Gastroesophageal sphincter (tissue), 4 donors: Measurements from ENCODE around the gene GPR162. TPM values are rescaled to one million over a fixed set of nuclear protein-coding genes. Genes with fewer than 3 reads are reported as not detected.

Source experiments
- ATAC-seq: fragments of 150-250 bp; one replicate; pipeline ENCODE4 v1.9.1; 2016; ENCODE audit warnings: mild to moderate bottlenecking, moderate library complexity
- H3K27ac ChIP-seq, 4 donors: fragments of 200-600 bp; sonication (generic) in 3 of 4; 1 replicate in 3 of 4; 2 replicates in 1 of 4; pipeline ENCODE4 v1.5.1; 2016 to 2019
- H3K27me3 ChIP-seq: fragments of 200-600 bp; sonication (generic); one replicate; pipeline ENCODE4 v1.5.1; 2019
- H3K36me3 ChIP-seq, 2 donors: fragments of 200-600 bp; sonication (generic); one replicate each; pipeline ENCODE4 v1.5.1; 2019; ENCODE audit warnings: control low read depth in 1 of 2
- H3K4me1 ChIP-seq, 3 donors: fragments of 200-600 bp; sonication (generic); 1 replicate in 2 of 3; 2 replicates in 1 of 3; pipeline ENCODE4 v1.5.1; 2016 to 2019; ENCODE audit warnings: control low read depth in 2 of 3
- H3K4me3 ChIP-seq, 2 donors: fragments of 200-600 bp; sonication (generic); one replicate each; pipeline ENCODE4 v1.5.1; 2019; ENCODE audit warnings: mild to moderate bottlenecking in 1 of 2, moderate library complexity in 1 of 2
- H3K9me3 ChIP-seq, 3 donors: fragments of 200-600 bp; sonication (generic); one replicate each; pipeline ENCODE4 v1.5.1; 2017 to 2019; ENCODE audit warnings: control low read depth in 2 of 3
- CTCF ChIP-seq, 4 experiments: fragments of 200-600 bp in 2 of 4; fragments of 450-650 bp in 2 of 4; sonication (generic) in 1 of 4; IDR thresholded peaks; one replicate each; pipeline ENCODE4 v1.5.1; 2017 to 2019; ENCODE audit warnings: antibody characterized with exemption in 4 of 4, mild to moderate bottlenecking in 2 of 4, moderate library complexity in 2 of 4
- EP300 ChIP-seq: sonication (generic); formaldehyde crosslinking; IDR thresholded peaks from one replicate; pipeline ENCODE4 v1.6.1; 2017; ENCODE audit warnings: antibody characterized with exemption, mild to moderate bottlenecking
- POLR2A ChIP-seq, 2 donors: fragments of 450-650 bp; IDR thresholded peaks; one replicate each; pipeline ENCODE4 v1.6.1; 2017; ENCODE audit warnings: antibody characterized with exemption in 2 of 2, mild to moderate bottlenecking in 2 of 2, moderate library complexity in 1 of 2
- POLR2AphosphoS5 ChIP-seq: sonication (generic); formaldehyde crosslinking; IDR thresholded peaks from one replicate; pipeline ENCODE4 v1.6.1; 2017; ENCODE audit warnings: antibody characterized with exemption
- WGBS, 2 donors: methylation state at CpG; one replicate each; pipeline ENCODE4 v1.1.5; 2018; ENCODE audit warnings: low coverage in 1 of 2; 5-methylcytosine and 5-hydroxymethylcytosine counted together
- total RNA-seq, 4 donors: library from RNA; depleted of rRNA; stranded (reverse); fragments of >200 nt; gene quantifications; one replicate each; pipeline ENCODE4 v1.1.0, GENCODE V29; 2016

Gene GPR162
- total RNA-seq, 4 donors from 2014 or later: 3.7 to 9.7 (median 3.9) TPM

GRCh38 chr12:6787309-6787708, 34.3 kb upstream of the GPR162 start:
- WGBS, 2 donors: 94 to 100% methylated on average over 2 to 5 of the region's 5 CpGs
- no peak for ATAC-seq
- H3K36me3 ChIP-seq: no peaks in the 10 kb centered on the region
- H3K27me3 ChIP-seq: no peaks in the 10 kb centered on the region
- H3K9me3 ChIP-seq: no peaks in the 10 kb centered on the region
- H3K4me3 ChIP-seq: no peak overlapping the region
- peaks cover 0 to 5% (median 0%) of the 10 kb centered on the region in 3 donors for H3K4me1 ChIP-seq
- no peak overlapping the region for H3K27ac ChIP-seq
- TF ChIP-seq POLR2A (IDR thresholded peaks at IDR 0.05) (no peak), EP300 (no peak), POLR2AphosphoS5 (no peak)

DNA sequence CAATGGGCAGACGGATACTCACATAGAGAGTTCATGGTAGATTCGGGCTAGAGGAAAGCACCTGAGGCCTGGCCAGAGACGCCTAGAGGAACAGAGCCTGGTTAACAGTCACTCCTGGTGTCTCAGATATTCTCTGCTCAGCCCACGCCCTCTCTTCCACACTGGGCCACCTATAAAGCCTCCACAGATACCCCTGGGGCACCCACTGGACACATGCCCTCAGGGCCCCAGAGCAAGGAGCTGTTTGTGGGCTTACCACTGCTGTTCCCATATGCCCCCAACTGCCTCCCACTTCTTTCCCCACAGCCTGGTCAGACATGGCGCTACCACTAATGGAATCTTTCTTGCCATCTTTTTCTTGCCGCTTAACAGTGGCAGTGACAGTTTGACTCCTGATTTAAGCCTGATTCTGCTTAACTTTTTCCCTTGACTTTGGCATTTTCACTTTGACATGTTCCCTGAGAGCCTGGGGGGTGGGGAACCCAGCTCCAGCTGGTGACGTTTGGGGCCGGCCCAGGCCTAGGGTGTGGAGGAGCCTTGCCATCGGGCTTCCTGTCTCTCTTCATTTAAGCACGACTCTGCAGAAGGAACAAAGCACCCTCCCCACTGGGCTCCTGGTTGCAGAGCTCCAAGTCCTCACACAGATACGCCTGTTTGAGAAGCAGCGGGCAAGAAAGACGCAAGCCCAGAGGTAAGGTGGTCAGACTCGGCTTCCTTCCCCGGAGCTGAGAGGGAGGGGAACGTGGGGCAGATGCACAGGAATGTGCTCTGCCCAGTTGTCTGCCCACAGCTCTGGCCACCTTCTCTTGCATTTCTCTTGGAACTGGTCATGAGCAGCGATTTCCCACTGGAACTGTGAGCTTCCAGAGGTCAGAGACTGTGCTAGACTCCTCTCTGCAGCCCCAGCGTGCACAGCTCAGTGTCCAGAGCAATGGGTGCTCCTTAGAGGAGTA, 32.4 kb upstream of the GPR162 start, which contains the start of gene CD4:
Gene CD4, plus strand, starts transcription at position 557 of the 953 bp plus-strand sequence. CDS start 10,611 bp downstream, outside the sequence.
- Histone ChIP-seq H3K36me3 (no peaks in the 10 kb centered on the region), H3K4me3 (peak within 1 kb of the TSS in 1 of 2 donors; percentile 35), H3K4me1 (peaks cover 0 to 12% (median 3%) of the 10 kb centered on the region in 3 donors), H3K27ac (peak within 1 kb of the TSS in 3 of 4 donors; percentile 3 to 44 (median 35)), H3K9me3 (no peaks in the 10 kb centered on the region), H3K27me3 (no peaks in the 10 kb centered on the region)
- TF ChIP-seq POLR2AphosphoS5 (no peak), POLR2A (IDR thresholded peaks at IDR 0.05) (peak; percentile 11 to 39), EP300 (no peak), CTCF (IDR thresholded peaks at IDR 0.05) (no peak)
- 74 to 87% methylated on average over 4 to 6 of the region's 18 CpGs for WGBS, 2 donors
- peak; percentile 67 for ATAC-seq

DNA sequence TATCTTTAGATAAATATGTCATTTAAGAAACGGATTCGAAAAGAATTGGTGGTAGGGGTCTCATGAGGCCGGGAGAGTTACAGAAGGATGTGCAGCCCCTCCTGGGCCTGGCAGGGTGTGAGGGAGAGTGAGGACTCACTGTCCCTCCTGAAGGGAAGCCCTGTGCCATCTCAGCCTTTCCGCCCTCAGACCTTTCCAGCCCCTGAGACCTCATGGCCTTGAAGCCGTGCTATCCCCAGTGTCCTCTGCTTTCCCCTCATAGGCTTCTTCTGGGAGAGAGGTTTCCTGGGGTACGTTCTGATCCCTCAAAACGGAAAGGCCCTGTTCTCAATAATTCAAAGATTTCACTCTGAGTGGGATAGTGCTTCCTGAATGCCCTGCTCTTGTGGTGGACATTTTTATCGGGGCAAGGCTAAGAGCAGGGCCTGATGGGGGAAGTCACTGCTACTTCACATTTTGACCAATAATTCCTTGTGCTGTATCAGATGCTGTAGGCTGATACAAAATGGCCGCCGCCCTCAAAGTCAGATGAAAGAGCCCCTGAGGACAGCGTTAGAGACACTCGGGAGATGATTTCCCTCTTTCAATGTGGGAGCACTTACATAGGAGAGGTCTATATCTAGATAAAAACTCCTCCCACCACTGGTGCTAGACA, 31.0 kb upstream of the GPR162 start:
- peaks cover 0 to 12% (median 3%) of the 10 kb centered on the region in 3 donors for H3K4me1 ChIP-seq
- no peaks in the 10 kb centered on the region for H3K36me3 ChIP-seq
- H3K27ac ChIP-seq: no peak overlapping the region
- no peak for TF ChIP-seq POLR2AphosphoS5
- no peak for TF ChIP-seq POLR2A (IDR thresholded peaks at IDR 0.05)
- TF ChIP-seq CTCF (IDR thresholded peaks at IDR 0.05): no peak
- no peak for TF ChIP-seq EP300
- H3K9me3 ChIP-seq: no peaks in the 10 kb centered on the region
- H3K4me3 ChIP-seq: peak overlapping the region in 1 of 2 donors; percentile 9
- 82 to 90% methylated on average over 2 to 11 of the region's 12 CpGs for WGBS, 2 donors
- no peaks in the 10 kb centered on the region for H3K27me3 ChIP-seq
- no peak for ATAC-seq

- Histone ChIP-seq H3K27ac (peak overlapping the region in 1 of 4 donors; percentile 28), H3K36me3 (no peaks in the 10 kb centered on the region), H3K27me3 (no peaks in the 10 kb centered on the region), H3K4me3 (peak overlapping the region in 1 of 2 donors; percentile 2), H3K9me3 (no peaks in the 10 kb centered on the region), H3K4me1 (peaks cover 0 to 12% (median 3%) of the 10 kb centered on the region in 3 donors)
- WGBS, 2 donors: 75 to 86% methylated on average over 3 to 12 of the region's 13 CpGs
- TF ChIP-seq EP300 (no peak), CTCF (IDR thresholded peaks at IDR 0.05) (no peak), POLR2AphosphoS5 (no peak), POLR2A (IDR thresholded peaks at IDR 0.05) (no peak)
- ATAC-seq: no peak
These were observed 29.6 kb upstream of the GPR162 start for GRCh38 chr12:6791931-6792520.
